Naive thymus-derived CD4-positive, alpha-beta T cell (primary cell): ENCODE data around the gene CYB561. TPM values are rescaled to one million over a fixed set of nuclear protein-coding genes. Genes with fewer than 3 reads are reported as not detected.

Experiments used
- ATAC-seq: fragments of 150-1000 bp; cut with Tn5 transposase; 2 replicates; pipeline ENCODE4 v1.10.0; 2021; ENCODE audit warnings: mild to moderate bottlenecking, moderate library complexity
- CTCF ChIA-PET: fragments of 350-600 bp; sonication (Branson Sonifier 250); formaldehyde crosslinking; loops from one replicate; lab custom pipeline; 2021; ENCODE audit warnings: antibody characterized with exemption; lab: Charles Lee
- POLR2A ChIA-PET: fragments of 350-600 bp; sonication (Branson Sonifier 250); formaldehyde crosslinking; loops from one replicate; lab custom pipeline; 2021; ENCODE audit warnings: antibody characterized with exemption, inconsistent platforms; lab: Charles Lee
- DNase-seq, 9 donors: peaks; one replicate each; pipeline versions ENCODE4 v3.0.0 to v3.0.0-alpha.2; 2020 to 2022; ENCODE audit warnings: mixed read lengths in 1 of 9
- H3K27ac ChIP-seq: one replicate; pipeline ENCODE4 v1.7.0; 2013; ENCODE audit warnings: mild to moderate bottlenecking, low read depth, low read length, moderate library complexity
- H3K27me3 ChIP-seq, 2 donors: one replicate each; pipeline ENCODE4 v1.7.0; 2013; ENCODE audit warnings: low read length in 2 of 2, mild to moderate bottlenecking in 2 of 2, moderate library complexity in 2 of 2; ENCODE audit not compliant: control insufficient read depth in 2 of 2, insufficient read depth in 2 of 2
- H3K36me3 ChIP-seq, 3 experiments: 1 replicate in 2 of 3; 2 replicates in 1 of 3; pipeline ENCODE4 v1.7.0; 2013; ENCODE audit warnings: low read length in 3 of 3, mild to moderate bottlenecking in 3 of 3, moderate library complexity in 1 of 3; ENCODE audit not compliant: insufficient read depth in 3 of 3, control insufficient read depth in 2 of 3
- H3K4me1 ChIP-seq, 2 donors: one replicate each; pipeline ENCODE4 v1.7.0; 2013; ENCODE audit warnings: low read length in 2 of 2, mild to moderate bottlenecking in 2 of 2, moderate library complexity in 1 of 2; ENCODE audit not compliant: control insufficient read depth in 2 of 2, insufficient read depth in 2 of 2
- H3K4me3 ChIP-seq: 2 replicates; pipeline ENCODE4 v1.7.0; 2013; ENCODE audit warnings: mild to moderate bottlenecking, low read length
- H3K9me3 ChIP-seq, 3 experiments: 1 replicate in 2 of 3; 2 replicates in 1 of 3; pipeline ENCODE4 v1.7.0; 2013; ENCODE audit warnings: low read length in 3 of 3; ENCODE audit not compliant: control insufficient read depth in 2 of 3
- H3K27ac Mint-ChIP-seq, 9 donors: one replicate each; pipeline ENCODE4 v1.8.0; 2020 to 2022; ENCODE audit warnings: mixed read lengths in 9 of 9, mild to moderate bottlenecking in 8 of 9, moderate library complexity in 5 of 9, inconsistent platforms in 2 of 9
- H3K27me3 Mint-ChIP-seq, 5 donors: one replicate each; pipeline ENCODE4 v1.8.0; 2021 to 2022; ENCODE audit warnings: mixed read lengths in 5 of 5, mild to moderate bottlenecking in 1 of 5
- H3K36me3 Mint-ChIP-seq, 5 donors: one replicate each; pipeline ENCODE4 v1.8.0; 2020 to 2022; ENCODE audit warnings: mixed read lengths in 5 of 5, mild to moderate bottlenecking in 3 of 5, inconsistent platforms in 1 of 5
- H3K4me1 Mint-ChIP-seq, 7 donors: one replicate each; pipeline ENCODE4 v1.8.0; 2020 to 2022; ENCODE audit warnings: mixed read lengths in 7 of 7, mild to moderate bottlenecking in 3 of 7, inconsistent platforms in 1 of 7
- H3K4me3 Mint-ChIP-seq, 10 donors: one replicate each; pipeline ENCODE4 v1.8.0; 2020 to 2022; ENCODE audit warnings: mild to moderate bottlenecking in 10 of 10, mixed read lengths in 10 of 10, moderate library complexity in 6 of 10, inconsistent platforms in 2 of 10
- H3K9me3 Mint-ChIP-seq, 11 donors: one replicate each; pipeline ENCODE4 v1.8.0; 2020 to 2022; ENCODE audit warnings: mixed read lengths in 11 of 11, mild to moderate bottlenecking in 4 of 11, inconsistent platforms in 1 of 11, moderate library complexity in 1 of 11
- intact Hi-C, 2 donors: fragments of 100-400 bp; cut with micrococcal nuclease; formaldehyde crosslinking; loops; one replicate each; pipeline ENCODE4 v1.15.1; 2023
- polyA plus RNA-seq, 2 donors: library from polyadenylated mRNA; unstranded; fragments of 300-500 nt; fragmentation: Illumina TruSeq; gene quantifications; one replicate each; pipeline ENCODE4 v1.2.3, GENCODE V29; 2021
- total RNA-seq, 6 experiments: library from RNA in 5 of 6; stranded (reverse) in 5 of 6; gene quantifications; 1 replicate in 5 of 6; 2 replicates in 1 of 6; pipeline ENCODE4 v1.2.3 and lab custom pipeline; 2021 to 2026

Gene CYB561
- total and polyA plus RNA-seq, 7 experiments from 2014 or later, result 1.9 to 20.4 (median 5.4) TPM

- no peaks in the 10 kb centered on the region for H3K36me3 Mint-ChIP-seq
- intact Hi-C loops, result no loop called here
- peaks cover 2 to 19% (median 5%) of the 10 kb centered on the region in 5 donors for H3K27me3 Mint-ChIP-seq
- peaks cover 0 to 4% of the 10 kb centered on the region in 2 donors for H3K4me1 ChIP-seq
- H3K27ac Mint-ChIP-seq, result no peak overlapping the region
- no peaks in the 10 kb centered on the region for H3K9me3 Mint-ChIP-seq
- ChIA-PET CTCF (no interaction called here), POLR2A (no interaction called here)
- H3K4me1 Mint-ChIP-seq, result peaks cover 0 to 4% (median 2%) of the 10 kb centered on the region in 7 donors
- no peaks in the 10 kb centered on the region for H3K27me3 ChIP-seq
- no peaks in the 10 kb centered on the region for H3K36me3 ChIP-seq
- no peaks in the 10 kb centered on the region for H3K9me3 ChIP-seq
- H3K4me3 Mint-ChIP-seq, result no peak overlapping the region
- DNase-seq, result no peak
- ATAC-seq, result no peak
- H3K4me3 ChIP-seq, result no peak overlapping the region
- no peak overlapping the region for H3K27ac ChIP-seq
These were observed 37.8 kb upstream of the CYB561 start for GRCh38 chr17:63483655-63484575.

- peaks cover 0 to 9% of the 10 kb centered on the region in 2 donors for H3K4me1 ChIP-seq
- no peaks in the 10 kb centered on the region for H3K36me3 ChIP-seq
- H3K4me3 ChIP-seq, result no peak overlapping the region
- H3K27me3 ChIP-seq, result peaks cover 0 to 7% of the 10 kb centered on the region in 2 donors
- Mint-ChIP-seq H3K9me3 (no peaks in the 10 kb centered on the region), H3K4me3 (no peak overlapping the region), H3K27me3 (peaks cover 6 to 25% (median 10%) of the 10 kb centered on the region in 5 donors), H3K4me1 (peaks cover 0 to 8% (median 4%) of the 10 kb centered on the region in 7 donors), H3K36me3 (no peaks in the 10 kb centered on the region), H3K27ac (no peak overlapping the region)
- intact Hi-C loops, result no loop called here
- H3K27ac ChIP-seq, result no peak overlapping the region
- ATAC-seq (no peak), DNase-seq (no peak)
- CTCF ChIA-PET, result interaction anchor here (2.6 kb wide), 1 partner anchor 57 kb away, joined by 12 read pairs; no protein-coding TSS in a partner anchor
- no peaks in the 10 kb centered on the region for H3K9me3 ChIP-seq
- POLR2A ChIA-PET, result no interaction called here
These were observed 36.9 kb upstream of the CYB561 start for GRCh38 chr17:63483038-63483437.

GRCh38 chr17:63482509-63482908, 36.4 kb upstream of the CYB561 start:
- intact Hi-C loops, result no loop called here
- Histone ChIP-seq H3K27me3 (peaks cover 0 to 12% of the 10 kb centered on the region in 2 donors), H3K4me3 (no peak overlapping the region), H3K9me3 (no peaks in the 10 kb centered on the region), H3K36me3 (no peaks in the 10 kb centered on the region), H3K4me1 (peaks cover 4 to 14% of the 10 kb centered on the region in 2 donors), H3K27ac (no peak overlapping the region)
- peaks cover 6 to 28% (median 15%) of the 10 kb centered on the region in 5 donors for H3K27me3 Mint-ChIP-seq
- H3K9me3 Mint-ChIP-seq, result no peaks in the 10 kb centered on the region
- ChIA-PET POLR2A (no interaction called here), CTCF (interaction anchor here (2.6 kb wide), 1 partner anchor 57 kb away, joined by 12 read pairs; no protein-coding TSS in a partner anchor)
- H3K4me1 Mint-ChIP-seq, result peaks cover 0 to 13% (median 7%) of the 10 kb centered on the region in 7 donors
- DNase-seq, result no peak
- peak overlapping the region in 1 of 9 donors; percentile 76 for H3K27ac Mint-ChIP-seq
- H3K4me3 Mint-ChIP-seq, result no peak overlapping the region
- H3K36me3 Mint-ChIP-seq, result no peaks in the 10 kb centered on the region
- no peak for ATAC-seq

GRCh38 chr17:63481488-63481870, 35.4 kb upstream of the CYB561 start:
- no peak overlapping the region for H3K27ac Mint-ChIP-seq
- ATAC-seq (no peak), DNase-seq (no peak)
- CTCF ChIA-PET, result interaction anchor here (0.7 to 2.6 kb wide), 3 partner anchors 8 to 56 kb away, joined by 3 to 12 read pairs (median 3); no protein-coding TSS in a partner anchor
- intact Hi-C loops, result no loop called here
- Histone ChIP-seq H3K9me3 (no peaks in the 10 kb centered on the region), H3K27me3 (peaks cover 0 to 12% of the 10 kb centered on the region in 2 donors), H3K4me1 (peaks cover 5 to 14% of the 10 kb centered on the region in 2 donors), H3K36me3 (no peaks in the 10 kb centered on the region), H3K27ac (no peak overlapping the region), H3K4me3 (no peak overlapping the region)
- H3K4me3 Mint-ChIP-seq, result no peak overlapping the region
- POLR2A ChIA-PET, result interaction anchor here (1.0 kb wide), 1 partner anchor 57 kb away, joined by 3 read pairs; no protein-coding TSS in a partner anchor
- H3K27me3 Mint-ChIP-seq, result peaks cover 6 to 28% (median 18%) of the 10 kb centered on the region in 5 donors
- no peaks in the 10 kb centered on the region for H3K36me3 Mint-ChIP-seq
- peaks cover 0 to 15% (median 8%) of the 10 kb centered on the region in 7 donors for H3K4me1 Mint-ChIP-seq
- H3K9me3 Mint-ChIP-seq, result no peaks in the 10 kb centered on the region

GRCh38 chr17:63480826-63481487, 34.9 kb upstream of the CYB561 start:
- intact Hi-C loops, result no loop called here
- H3K27ac Mint-ChIP-seq, result no peak overlapping the region
- DNase-seq, result no peak
- H3K4me3 ChIP-seq, result no peak overlapping the region
- H3K36me3 ChIP-seq, result no peaks in the 10 kb centered on the region
- no peaks in the 10 kb centered on the region for H3K9me3 ChIP-seq
- CTCF ChIA-PET, result interaction anchor here (0.7 to 4.2 kb wide), 5 partner anchors 9 to 55 kb away, joined by 3 to 58 read pairs (median 5); no protein-coding TSS in a partner anchor
- no peak overlapping the region for H3K4me3 Mint-ChIP-seq
- peaks cover 5 to 14% of the 10 kb centered on the region in 2 donors for H3K4me1 ChIP-seq
- no peak overlapping the region for H3K27ac ChIP-seq
- H3K27me3 Mint-ChIP-seq, result peaks cover 6 to 28% (median 18%) of the 10 kb centered on the region in 5 donors
- no peaks in the 10 kb centered on the region for H3K36me3 Mint-ChIP-seq
- no peaks in the 10 kb centered on the region for H3K9me3 Mint-ChIP-seq
- no peak for ATAC-seq
- H3K27me3 ChIP-seq, result peaks cover 0 to 12% of the 10 kb centered on the region in 2 donors
- H3K4me1 Mint-ChIP-seq, result peaks cover 0 to 15% (median 8%) of the 10 kb centered on the region in 7 donors
- POLR2A ChIA-PET, result interaction anchor here (1.0 kb wide), 1 partner anchor 57 kb away, joined by 3 read pairs; no protein-coding TSS in a partner anchor

- POLR2A ChIA-PET, result no interaction called here
- H3K27me3 ChIP-seq, result peaks cover 0 to 12% of the 10 kb centered on the region in 2 donors
- CTCF ChIA-PET, result interaction anchor here (1.0 to 4.2 kb wide), 3 partner anchors 41 to 63 kb away, joined by 4 to 58 read pairs (median 5); no protein-coding TSS in a partner anchor
- no peak for ATAC-seq
- Mint-ChIP-seq H3K9me3 (no peaks in the 10 kb centered on the region), H3K27ac (no peak overlapping the region), H3K27me3 (peaks cover 6 to 32% (median 22%) of the 10 kb centered on the region in 5 donors), H3K4me3 (no peak overlapping the region), H3K36me3 (no peaks in the 10 kb centered on the region), H3K4me1 (peaks cover 0 to 15% (median 8%) of the 10 kb centered on the region in 7 donors)
- H3K4me3 ChIP-seq, result no peak overlapping the region
- no peak for DNase-seq
- no peak overlapping the region for H3K27ac ChIP-seq
- H3K4me1 ChIP-seq, result peaks cover 5 to 14% of the 10 kb centered on the region in 2 donors
- H3K9me3 ChIP-seq, result no peaks in the 10 kb centered on the region
- intact Hi-C loops, result no loop called here
- no peaks in the 10 kb centered on the region for H3K36me3 ChIP-seq
These were observed 34.2 kb upstream of the CYB561 start for GRCh38 chr17:63480192-63480784.
